Measurements from ENCODE around the gene HOXD11.

HOXD11 gene

GRCh38 chr2:176088048-176088936 lies 18.8 kb upstream of the HOXD11 start:
- peak; percentile 84 for TF ChIP-seq CTCF (IDR thresholded peaks at IDR 0.05)

GRCh38 chr2:176088937-176089842 lies 17.9 kb upstream of the HOXD11 start:
- TF ChIP-seq CTCF (IDR thresholded peaks at IDR 0.05), result no peak

- no peak for TF ChIP-seq CTCF (IDR thresholded peaks at IDR 0.05)
These were observed 17.2 kb upstream of the HOXD11 start for GRCh38 chr2:176089843-176090395.

- TF ChIP-seq CTCF (IDR thresholded peaks at IDR 0.05), result no peak
These were observed 16.2 kb upstream of the HOXD11 start for GRCh38 chr2:176090862-176091261.

- no peak for TF ChIP-seq CTCF (IDR thresholded peaks at IDR 0.05)
These were observed 15.5 kb upstream of the HOXD11 start for GRCh38 chr2:176091329-176092258.

GRCh38 chr2:176092270-176093144 lies 14.6 kb upstream of the HOXD11 start, which contains the start of gene HOXD13:
Gene HOXD13, plus strand, starts transcription at chr2:176092721. Its CDS starts 170 bp downstream, at chr2:176092891.
- TF ChIP-seq CTCF (IDR thresholded peaks at IDR 0.05), result no peak

All from LNCAP (cell line).